Right lobe of liver (tissue), 4 donors: ENCODE data around the gene GSTM1.

Source experiments
- POLR2A ChIP-seq: fragments of 450-650 bp; IDR thresholded peaks from one replicate; pipeline ENCODE4 v1.6.1; 2017; ENCODE audit warnings: antibody characterized with exemption, mild to moderate bottlenecking
- TF ChIP-seq, protein P1 (sequence below), 4 donors: fragments of 200-600 bp in 3 of 4; fragments of 450-650 bp in 1 of 4; IDR thresholded peaks; one replicate each; pipeline versions ENCODE4 v1.5.1 to v1.8.0; 2016 to 2022; ENCODE audit warnings: antibody characterized with exemption in 4 of 4, mild to moderate bottlenecking in 2 of 4
- donor health status: DM: no; HTN: no; CAD: no.
- donor health status: DM: no; HTN: no; CAD: no.
- donor health status: DM: no; HTN: yes; CAD: no.

DNA sequence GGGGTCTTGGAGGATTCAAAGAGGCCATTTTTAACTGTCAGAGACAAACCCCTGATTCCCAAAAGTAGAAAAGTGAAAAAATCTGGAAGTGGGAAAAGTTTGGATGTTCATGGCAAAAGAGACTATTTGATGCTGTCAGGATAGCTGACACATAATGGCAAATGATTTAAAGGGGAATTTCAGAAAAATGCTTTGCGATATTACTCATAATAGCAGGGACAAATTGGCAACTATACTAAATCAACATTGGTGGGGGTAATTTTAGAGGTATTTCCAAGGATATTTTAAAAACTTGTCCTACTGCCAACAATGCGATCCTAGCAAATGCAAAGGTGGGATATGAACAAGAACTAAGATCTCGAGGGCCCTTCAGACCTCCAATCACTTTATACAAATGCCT is 37.0 kb upstream of the GSTM1 start:
- TF ChIP-seq, protein P1, sequence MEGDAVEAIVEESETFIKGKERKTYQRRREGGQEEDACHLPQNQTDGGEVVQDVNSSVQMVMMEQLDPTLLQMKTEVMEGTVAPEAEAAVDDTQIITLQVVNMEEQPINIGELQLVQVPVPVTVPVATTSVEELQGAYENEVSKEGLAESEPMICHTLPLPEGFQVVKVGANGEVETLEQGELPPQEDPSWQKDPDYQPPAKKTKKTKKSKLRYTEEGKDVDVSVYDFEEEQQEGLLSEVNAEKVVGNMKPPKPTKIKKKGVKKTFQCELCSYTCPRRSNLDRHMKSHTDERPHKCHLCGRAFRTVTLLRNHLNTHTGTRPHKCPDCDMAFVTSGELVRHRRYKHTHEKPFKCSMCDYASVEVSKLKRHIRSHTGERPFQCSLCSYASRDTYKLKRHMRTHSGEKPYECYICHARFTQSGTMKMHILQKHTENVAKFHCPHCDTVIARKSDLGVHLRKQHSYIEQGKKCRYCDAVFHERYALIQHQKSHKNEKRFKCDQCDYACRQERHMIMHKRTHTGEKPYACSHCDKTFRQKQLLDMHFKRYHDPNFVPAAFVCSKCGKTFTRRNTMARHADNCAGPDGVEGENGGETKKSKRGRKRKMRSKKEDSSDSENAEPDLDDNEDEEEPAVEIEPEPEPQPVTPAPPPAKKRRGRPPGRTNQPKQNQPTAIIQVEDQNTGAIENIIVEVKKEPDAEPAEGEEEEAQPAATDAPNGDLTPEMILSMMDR (IDR thresholded peaks at IDR 0.05): no peak
- no peak for TF ChIP-seq POLR2A
